ENCODE results near the gene EEPD1. TPM values are rescaled to one million over a fixed set of nuclear protein-coding genes. Genes with fewer than 3 reads are reported as not detected.

EEPD1 gene
- total RNA-seq, 6 experiments from 2014 or later, result 0.95 to 2.7 (median 1.5) TPM

DNA sequence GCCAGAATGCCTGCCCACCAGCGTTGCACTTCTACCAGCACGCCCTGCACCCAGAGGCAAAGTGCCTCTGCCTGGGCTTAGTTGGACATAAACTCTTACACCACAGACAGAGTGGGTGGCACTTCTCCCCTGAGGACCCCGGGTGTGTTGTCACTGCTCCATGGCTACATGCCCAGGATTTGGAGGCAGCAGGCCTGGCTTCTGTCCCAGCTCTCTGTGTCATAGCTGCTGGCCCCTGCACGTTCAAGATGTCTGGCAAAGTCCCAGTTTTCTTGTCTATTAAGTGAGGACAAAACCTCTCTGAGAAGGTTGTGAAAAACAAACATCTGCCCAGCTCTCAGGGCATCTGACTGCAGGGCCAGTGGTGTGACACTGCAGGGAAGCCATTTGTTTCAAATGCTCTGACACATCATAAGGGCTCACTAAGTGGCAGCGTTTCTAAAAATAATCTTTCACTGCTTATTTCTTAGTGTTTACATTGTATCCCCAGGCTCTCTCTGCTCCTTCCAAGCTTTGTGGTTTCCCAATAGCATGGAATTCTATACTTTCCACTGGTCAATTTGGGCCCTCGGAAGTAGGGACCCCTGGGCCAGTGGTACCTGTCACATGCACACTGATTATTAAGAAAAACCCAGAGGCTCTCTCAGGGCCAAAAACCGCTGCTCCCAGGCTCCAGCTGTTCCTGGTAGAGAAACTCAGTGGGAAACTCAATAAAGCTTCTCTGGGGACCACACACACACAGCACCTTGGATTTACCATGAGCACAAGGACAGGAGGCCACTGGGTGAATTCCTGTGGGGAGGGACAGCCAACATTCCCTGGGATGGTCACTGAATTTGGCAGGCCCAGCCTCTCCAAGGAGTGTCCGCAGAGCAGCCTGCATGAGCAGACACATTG lies 150.4 kb downstream of the EEPD1 start:
- H3K27ac Mint-ChIP-seq, result peak overlapping the region; percentile 74
- peak; percentile 98 for DNase-seq
- H3K36me3 Mint-ChIP-seq (ENCODE audit: low read depth), result no peaks in the 10 kb centered on the region
- peaks cover 44% of the 10 kb centered on the region for H3K4me1 Mint-ChIP-seq (ENCODE audit: low read depth)
- H3K9me3 Mint-ChIP-seq, result no peaks in the 10 kb centered on the region
- TF ChIP-seq, protein P1, sequence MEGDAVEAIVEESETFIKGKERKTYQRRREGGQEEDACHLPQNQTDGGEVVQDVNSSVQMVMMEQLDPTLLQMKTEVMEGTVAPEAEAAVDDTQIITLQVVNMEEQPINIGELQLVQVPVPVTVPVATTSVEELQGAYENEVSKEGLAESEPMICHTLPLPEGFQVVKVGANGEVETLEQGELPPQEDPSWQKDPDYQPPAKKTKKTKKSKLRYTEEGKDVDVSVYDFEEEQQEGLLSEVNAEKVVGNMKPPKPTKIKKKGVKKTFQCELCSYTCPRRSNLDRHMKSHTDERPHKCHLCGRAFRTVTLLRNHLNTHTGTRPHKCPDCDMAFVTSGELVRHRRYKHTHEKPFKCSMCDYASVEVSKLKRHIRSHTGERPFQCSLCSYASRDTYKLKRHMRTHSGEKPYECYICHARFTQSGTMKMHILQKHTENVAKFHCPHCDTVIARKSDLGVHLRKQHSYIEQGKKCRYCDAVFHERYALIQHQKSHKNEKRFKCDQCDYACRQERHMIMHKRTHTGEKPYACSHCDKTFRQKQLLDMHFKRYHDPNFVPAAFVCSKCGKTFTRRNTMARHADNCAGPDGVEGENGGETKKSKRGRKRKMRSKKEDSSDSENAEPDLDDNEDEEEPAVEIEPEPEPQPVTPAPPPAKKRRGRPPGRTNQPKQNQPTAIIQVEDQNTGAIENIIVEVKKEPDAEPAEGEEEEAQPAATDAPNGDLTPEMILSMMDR (IDR thresholded peaks at IDR 0.05), result no peak
- peaks cover 7% of the 10 kb centered on the region for H3K27me3 Mint-ChIP-seq (ENCODE audit: insufficient read depth)
- peak overlapping the region; percentile 25 for H3K4me3 Mint-ChIP-seq

DNA sequence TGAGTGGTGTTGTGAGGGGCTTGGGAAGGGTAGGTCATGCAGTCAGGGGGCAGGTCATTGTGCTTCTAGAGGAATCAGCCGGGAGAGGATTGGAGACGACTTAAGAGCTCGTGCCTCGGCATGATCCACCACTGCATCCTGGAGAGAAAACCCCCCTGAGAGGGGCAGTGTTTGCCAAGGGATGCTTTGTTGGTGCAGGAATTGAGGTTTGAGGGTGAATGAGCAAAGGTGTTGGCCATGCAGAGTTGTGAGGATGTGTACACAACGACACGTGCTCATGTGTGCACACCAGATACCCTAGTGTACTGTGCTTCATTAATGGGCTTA lies 151.0 kb downstream of the EEPD1 start:
- Mint-ChIP-seq H3K27ac (peak overlapping the region; percentile 74), H3K9me3 (no peaks in the 10 kb centered on the region), H3K4me3 (peak overlapping the region; percentile 21), H3K4me1 (ENCODE audit: low read depth) (peaks cover 44% of the 10 kb centered on the region), H3K36me3 (ENCODE audit: low read depth) (no peaks in the 10 kb centered on the region), H3K27me3 (ENCODE audit: insufficient read depth) (peaks cover 7% of the 10 kb centered on the region)
- TF ChIP-seq, protein P1 (IDR thresholded peaks at IDR 0.05), result no peak
- DNase-seq, result no peak

DNA sequence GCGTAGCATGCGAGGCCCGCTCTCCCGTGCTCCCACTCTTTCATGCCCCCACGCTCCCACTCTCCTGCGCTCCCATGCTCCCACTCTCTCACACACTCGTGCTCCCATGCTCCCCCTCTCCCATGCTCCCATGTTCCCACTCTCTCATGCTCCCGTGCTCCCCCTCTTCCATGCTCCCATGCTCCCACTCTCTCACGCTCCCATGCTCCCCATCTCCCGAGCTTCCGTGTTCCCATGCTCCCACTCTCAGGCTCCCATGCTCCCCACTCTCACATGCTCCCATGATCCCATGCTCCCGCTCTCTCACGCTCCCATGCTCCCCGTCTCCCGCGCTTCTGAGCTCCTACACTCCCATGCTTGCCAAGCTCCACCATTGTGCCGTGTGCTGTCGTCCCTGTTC lies 152.2 kb downstream of the EEPD1 start:
- H3K27me3 Mint-ChIP-seq (ENCODE audit: insufficient read depth), result peaks cover 7% of the 10 kb centered on the region; the same call in 1 of the 2 replicates
- DNase-seq, result no peak
- no peak overlapping the region for H3K27ac Mint-ChIP-seq
- TF ChIP-seq, protein P1 (IDR thresholded peaks at IDR 0.05), result no peak
- no peak overlapping the region for H3K4me3 Mint-ChIP-seq
- H3K36me3 Mint-ChIP-seq (ENCODE audit: low read depth), result no peaks in the 10 kb centered on the region
- H3K9me3 Mint-ChIP-seq, result no peaks in the 10 kb centered on the region
- H3K4me1 Mint-ChIP-seq (ENCODE audit: low read depth), result peaks cover 44% of the 10 kb centered on the region

DNA sequence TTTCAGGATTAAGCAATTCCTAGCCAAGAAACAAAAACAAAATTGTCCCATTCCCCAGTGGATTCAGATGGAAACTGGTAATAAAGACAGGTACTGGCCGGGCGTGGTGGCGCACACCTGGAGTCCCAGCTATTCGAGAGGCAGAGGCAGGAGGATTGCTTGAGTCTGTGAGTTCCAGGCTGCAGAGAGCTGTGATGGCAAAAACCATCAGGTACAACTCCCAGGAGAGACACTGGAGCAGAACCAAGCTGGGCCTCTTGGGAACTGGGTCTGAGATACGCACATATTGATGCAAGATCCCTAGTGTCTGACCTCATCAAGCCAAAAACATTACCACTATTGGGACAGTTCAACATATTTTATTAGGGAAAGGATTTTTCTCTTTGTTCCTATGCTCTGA lies 152.6 kb downstream of the EEPD1 start:
- Mint-ChIP-seq H3K36me3 (ENCODE audit: low read depth) (no peaks in the 10 kb centered on the region), H3K27me3 (ENCODE audit: insufficient read depth) (peaks cover 7% of the 10 kb centered on the region; the same call in 1 of the 2 replicates), H3K4me1 (ENCODE audit: low read depth) (peaks cover 43% of the 10 kb centered on the region), H3K4me3 (no peak overlapping the region), H3K27ac (no peak overlapping the region), H3K9me3 (no peaks in the 10 kb centered on the region)
- no peak for DNase-seq
- TF ChIP-seq, protein P1 (IDR thresholded peaks at IDR 0.05), result no peak

DNA sequence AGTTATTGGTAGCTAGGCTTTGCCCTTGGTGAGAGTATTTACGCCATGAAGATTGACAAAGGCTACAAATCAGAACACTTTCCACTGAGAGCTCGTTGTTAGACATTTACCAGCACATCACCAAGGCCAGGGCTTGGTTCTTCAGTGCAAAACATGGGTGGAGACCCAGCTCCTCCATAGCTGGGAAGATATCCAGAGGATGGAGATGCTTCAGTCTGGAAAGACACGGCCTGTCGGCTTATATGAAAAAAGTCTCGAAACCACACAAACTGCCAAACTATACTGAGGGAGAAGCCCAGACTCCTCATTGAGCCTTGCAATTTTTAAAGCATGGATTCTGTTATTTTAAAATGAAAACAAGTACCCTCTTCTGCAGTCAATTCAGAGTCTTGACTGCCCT lies 153.2 kb downstream of the EEPD1 start:
- Mint-ChIP-seq H3K4me1 (ENCODE audit: low read depth) (peaks cover 37% of the 10 kb centered on the region), H3K27me3 (ENCODE audit: insufficient read depth) (peaks cover 7% of the 10 kb centered on the region; the same call in 1 of the 2 replicates), H3K27ac (no peak overlapping the region), H3K4me3 (no peak overlapping the region), H3K36me3 (ENCODE audit: low read depth) (no peaks in the 10 kb centered on the region), H3K9me3 (no peaks in the 10 kb centered on the region)
- DNase-seq, result no peak
- TF ChIP-seq, protein P1 (IDR thresholded peaks at IDR 0.05), result no peak

Data from HFFc6 (cell line).